GM12875 (cell line): Measurements from ENCODE around the gene OR9G1.

ENCODE experiments used
- H3K4me3 ChIP-seq: one replicate; pipeline ENCODE4 v1.5.1; 2011; ENCODE audit warnings: low read depth, low read length, control low read depth
- CTCF ChIP-seq: IDR thresholded peaks from 2 replicates; pipeline ENCODE4 v1.5.1; 2011; ENCODE audit warnings: low read depth, mild to moderate bottlenecking, control low read depth, inconsistent platforms, low read length, moderate library complexity, borderline replicate concordance; ENCODE audit not compliant: insufficient read depth

The OR9G1 gene

GRCh38 chr11:56700242-56700913 lies 1.5 kb downstream of the OR9G1 start:
- TF ChIP-seq CTCF, result no peak
- H3K4me3 ChIP-seq, result no peak overlapping the region

GRCh38 chr11:56700914-56701485 lies 2.1 kb downstream of the OR9G1 start:
- TF ChIP-seq CTCF, result no peak
- no peak overlapping the region for H3K4me3 ChIP-seq

- no peak for TF ChIP-seq CTCF
- no peak overlapping the region for H3K4me3 ChIP-seq
Measured at GRCh38 chr11:56705784-56706396, 7.0 kb downstream of the OR9G1 start.

- TF ChIP-seq CTCF, result no peak
- no peak overlapping the region for H3K4me3 ChIP-seq
Measured at GRCh38 chr11:56706486-56706885, 7.6 kb downstream of the OR9G1 start.

GRCh38 chr11:56714206-56714605 lies 15.3 kb downstream of the OR9G1 start:
- H3K4me3 ChIP-seq, result no peak overlapping the region
- no peak for TF ChIP-seq CTCF

- no peak overlapping the region for H3K4me3 ChIP-seq
- TF ChIP-seq CTCF, result no peak
Measured at GRCh38 chr11:56716379-56716854, 17.5 kb downstream of the OR9G1 start.

GRCh38 chr11:56720513-56720912 lies 21.6 kb downstream of the OR9G1 start:
- no peak overlapping the region for H3K4me3 ChIP-seq
- TF ChIP-seq CTCF, result no peak
